Measurements from ENCODE around the gene FRY.

FRY gene

DNA sequence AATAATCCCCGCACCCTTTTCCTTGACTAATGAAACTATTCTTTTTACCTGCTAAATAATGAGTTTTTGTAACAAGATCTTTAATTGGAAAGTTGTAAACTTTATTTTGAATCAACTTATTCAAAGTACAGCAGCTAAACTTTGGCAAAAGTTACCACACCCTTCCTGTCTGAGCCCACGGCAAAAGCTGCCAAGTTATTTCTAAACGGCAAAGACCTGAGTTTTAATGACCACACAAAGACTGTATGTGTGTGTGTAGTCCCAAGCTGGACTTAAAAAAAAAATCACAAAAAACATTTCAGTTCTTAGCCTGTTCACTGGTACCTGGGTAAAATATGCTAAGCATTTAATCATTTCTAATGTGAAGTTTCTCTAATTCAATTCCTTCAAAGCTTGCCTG is 222.8 kb downstream of the FRY start:
- no peak for DNase-seq (ENCODE audit: low read depth in 1 of 2, low spot score in 1 of 2)

DNA sequence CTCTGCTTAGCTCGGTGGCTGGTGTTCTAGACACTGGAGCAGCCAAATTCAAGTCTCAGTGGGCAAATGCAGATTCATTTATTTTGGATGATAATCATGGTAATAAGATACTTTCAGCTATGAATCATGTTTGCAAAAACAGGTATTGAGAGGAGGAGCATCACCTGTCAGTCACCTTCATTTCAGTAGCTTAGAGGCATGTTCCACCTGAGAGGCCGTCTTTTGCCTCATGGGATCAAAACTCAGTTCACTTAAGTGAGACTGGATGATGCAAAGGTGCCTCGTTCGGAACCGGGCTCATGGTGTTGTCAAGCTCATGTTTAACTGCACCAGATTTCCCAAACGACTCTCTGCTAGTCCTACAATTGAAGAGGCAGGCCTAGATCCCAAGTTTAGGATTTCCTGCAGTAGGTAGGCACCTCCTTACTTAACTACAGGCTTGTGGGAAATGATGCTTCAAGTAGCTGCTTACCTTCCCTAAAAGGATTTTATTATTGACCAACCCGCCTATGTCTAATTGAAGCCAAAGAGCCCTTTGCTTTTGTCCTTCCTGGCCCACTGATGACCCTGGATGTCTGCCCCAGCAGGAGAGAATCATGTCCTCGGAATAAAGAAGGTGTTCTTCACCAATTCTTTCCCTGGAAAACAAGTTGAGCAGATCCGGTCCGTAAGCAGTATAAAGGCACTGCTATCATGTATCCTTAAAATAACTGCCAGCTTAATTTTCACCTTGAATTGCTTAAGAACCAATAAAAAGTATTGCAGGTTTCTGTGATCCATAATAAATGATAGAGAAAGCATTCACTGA is 223.5 kb downstream of the FRY start:
- no peak for DNase-seq (ENCODE audit: low read depth in 1 of 2, low spot score in 1 of 2)

DNA sequence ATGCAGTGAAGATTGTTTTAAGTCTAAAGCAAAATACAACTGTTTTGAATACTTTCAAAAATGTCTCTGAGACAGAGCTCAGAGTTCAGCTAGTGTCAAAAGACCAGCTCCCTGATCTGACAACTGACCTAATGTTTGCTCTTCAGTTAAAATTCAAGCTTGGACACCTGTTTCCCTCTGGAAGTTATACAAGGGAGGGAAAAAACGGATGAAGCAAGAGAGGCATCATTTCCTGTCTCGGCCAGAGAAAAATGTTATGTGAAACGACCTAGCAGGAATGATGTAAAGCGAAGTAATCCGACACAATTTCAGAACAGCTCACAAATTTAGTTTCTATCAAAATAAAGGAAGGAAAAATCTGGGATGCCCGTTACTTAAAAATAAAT is 224.1 kb downstream of the FRY start:
- no peak for DNase-seq (ENCODE audit: low read depth in 1 of 2, low spot score in 1 of 2)

DNA sequence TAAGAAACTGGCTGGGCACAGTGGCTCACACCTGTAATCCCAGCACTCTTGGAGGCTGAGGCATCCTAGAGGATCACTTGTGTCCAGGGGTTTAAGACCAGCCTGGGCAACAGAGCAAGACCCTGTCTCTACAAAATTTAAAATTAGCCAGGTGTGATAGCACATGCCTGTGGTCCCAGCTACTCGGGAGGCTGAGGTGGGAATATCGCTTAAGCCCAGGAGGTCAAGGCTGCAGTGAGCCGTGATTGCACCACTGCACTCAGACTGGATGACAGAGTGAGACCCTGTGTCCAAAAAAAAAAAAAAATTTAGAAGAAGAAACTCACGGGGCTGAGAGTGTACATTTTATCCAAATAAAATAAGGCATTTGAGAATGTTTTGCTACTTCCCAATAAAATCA is 224.7 kb downstream of the FRY start:
- no peak for DNase-seq (ENCODE audit: low read depth in 1 of 2, low spot score in 1 of 2)

- DNase-seq (ENCODE audit: low read depth in 1 of 2, low spot score in 1 of 2) = no peak
These were observed 226.1 kb downstream of the FRY start for GRCh38 chr13:32257649-32258048.

- DNase-seq (ENCODE audit: low read depth in 1 of 2, low spot score in 1 of 2) = no peak
These were observed 227.5 kb downstream of the FRY start for GRCh38 chr13:32259116-32259515.

DNA sequence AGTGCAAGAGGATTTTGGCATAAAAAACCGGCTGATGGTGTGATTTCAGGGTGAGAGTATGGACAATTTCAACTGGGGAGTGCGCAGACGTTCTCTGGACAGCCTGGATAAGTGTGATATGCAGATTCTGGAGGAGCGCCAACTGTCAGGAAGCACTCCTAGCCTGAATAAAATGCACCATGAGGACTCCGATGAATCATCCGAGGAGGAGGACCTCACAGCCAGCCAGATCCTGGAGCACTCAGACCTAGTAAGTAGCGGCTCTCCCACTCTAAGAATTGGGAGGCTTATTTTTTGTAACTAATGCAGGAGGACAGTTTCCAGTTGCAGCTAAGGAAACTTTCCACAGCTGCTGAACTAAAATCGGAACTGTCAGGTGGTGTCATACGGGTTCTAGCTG is 230.0 kb downstream of the FRY start:
- no peak for DNase-seq (ENCODE audit: low read depth in 1 of 2, low spot score in 1 of 2)

- DNase-seq (ENCODE audit: low read depth in 1 of 2, low spot score in 1 of 2) = no peak
These were observed 230.6 kb downstream of the FRY start for GRCh38 chr13:32262165-32262564.

DNA sequence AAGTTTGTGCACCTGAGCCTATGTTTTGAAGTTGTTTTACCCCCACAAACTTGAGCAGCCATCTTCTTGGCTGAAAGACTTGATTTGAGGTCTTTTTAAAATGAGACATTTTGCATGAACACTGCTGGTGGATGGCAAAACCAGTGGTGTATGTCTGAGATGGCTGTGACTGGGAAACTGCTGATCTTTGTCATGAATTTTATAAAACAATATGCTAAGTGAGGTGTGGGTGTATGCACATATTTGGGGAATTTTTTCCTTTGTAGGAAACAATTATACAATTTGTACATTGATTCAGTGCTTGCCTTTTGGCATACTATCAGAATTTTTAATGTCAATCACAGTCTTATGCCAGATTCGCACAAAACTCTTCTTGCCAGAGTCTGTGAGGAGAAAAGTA is 231.0 kb downstream of the FRY start:
- no peak for DNase-seq (ENCODE audit: low read depth in 1 of 2, low spot score in 1 of 2)

DNA sequence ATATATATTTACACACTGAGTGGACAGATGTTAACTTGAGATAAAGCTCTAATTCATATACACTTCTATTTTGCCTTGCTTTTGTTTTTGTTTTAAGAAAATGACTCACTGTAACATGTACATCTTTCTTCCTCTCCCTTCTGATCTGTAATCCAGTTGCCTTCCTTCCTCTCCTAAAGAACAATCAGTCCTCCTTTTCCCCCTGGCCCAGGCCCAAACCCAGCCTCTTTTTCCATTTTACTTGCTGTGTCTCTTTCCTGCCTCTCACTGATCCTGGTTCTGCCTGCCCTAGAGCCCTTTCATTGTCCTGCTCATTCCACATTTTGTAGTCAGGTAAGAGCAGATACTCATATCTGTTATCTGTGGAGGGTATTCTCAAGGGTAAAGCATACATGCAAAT is 232.8 kb downstream of the FRY start:
- no peak for DNase-seq (ENCODE audit: low read depth in 1 of 2, low spot score in 1 of 2)

- DNase-seq (ENCODE audit: low read depth in 1 of 2, low spot score in 1 of 2) = no peak
These were observed 234.2 kb downstream of the FRY start for GRCh38 chr13:32265726-32266125.

DNA sequence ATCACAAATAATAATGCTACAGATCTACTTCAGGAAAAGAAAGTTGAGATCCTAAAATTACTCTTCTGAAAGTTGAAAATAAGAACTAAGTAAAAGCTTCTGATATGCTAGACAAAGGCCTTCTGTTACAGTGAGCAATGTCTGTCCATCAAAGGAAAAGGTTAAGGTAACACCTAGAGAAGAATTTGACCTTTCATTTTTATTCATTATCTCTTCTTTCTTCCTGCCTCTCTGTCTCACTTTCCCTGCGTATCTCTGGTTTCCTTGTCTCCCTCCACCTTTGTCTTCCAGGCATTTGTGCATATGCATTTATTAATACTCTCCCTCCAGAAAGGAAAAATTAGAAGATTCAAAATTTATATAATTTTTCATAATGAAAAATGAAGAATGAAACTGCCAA is 234.6 kb downstream of the FRY start:
- no peak for DNase-seq (ENCODE audit: low read depth in 1 of 2, low spot score in 1 of 2)

- peak; percentile 14 to 27 for DNase-seq (ENCODE audit: low read depth in 1 of 2, low spot score in 1 of 2)
These were observed 236.4 kb downstream of the FRY start for GRCh38 chr13:32267836-32268439.

GRCh38 chr13:32272021-32272683 is 240.6 kb downstream of the FRY start:
- no peak for DNase-seq (ENCODE audit: low read depth in 1 of 2, low spot score in 1 of 2)

- no peak for DNase-seq (ENCODE audit: low read depth in 1 of 2, low spot score in 1 of 2)
These were observed 246.3 kb downstream of the FRY start for GRCh38 chr13:32277839-32278238.

- no peak for DNase-seq (ENCODE audit: low read depth in 1 of 2, low spot score in 1 of 2)
These were observed 246.9 kb downstream of the FRY start for GRCh38 chr13:32278426-32278825.

DNA sequence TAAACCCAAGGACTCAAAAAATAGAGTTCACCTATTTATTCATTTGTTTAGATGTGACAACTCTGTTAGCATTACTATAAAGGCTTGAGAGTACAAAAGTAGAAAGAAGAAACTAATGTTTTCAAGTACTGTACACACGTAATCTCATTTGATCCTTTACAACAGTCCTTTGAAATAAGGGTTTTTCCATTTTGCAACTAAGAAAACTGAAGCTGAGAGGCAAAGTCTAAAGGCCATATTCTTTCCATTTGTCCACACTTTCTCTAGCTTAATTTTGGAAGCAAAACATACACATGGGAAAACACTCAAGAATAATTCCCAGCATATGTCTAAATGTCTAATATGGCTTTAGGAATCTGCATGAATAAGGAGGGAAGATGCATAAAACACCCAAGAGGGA is 249.5 kb downstream of the FRY start:
- DNase-seq (ENCODE audit: low read depth in 1 of 2, low spot score in 1 of 2) = no peak

- DNase-seq (ENCODE audit: low read depth in 1 of 2, low spot score in 1 of 2) = no peak
These were observed 250.6 kb downstream of the FRY start for GRCh38 chr13:32282096-32282711.

GRCh38 chr13:32284927-32285632 is 253.5 kb downstream of the FRY start:
- no peak for DNase-seq (ENCODE audit: low read depth in 1 of 2, low spot score in 1 of 2)

- DNase-seq (ENCODE audit: low read depth in 1 of 2, low spot score in 1 of 2) = no peak
These were observed 254.0 kb downstream of the FRY start for GRCh38 chr13:32285633-32285965.

DNA sequence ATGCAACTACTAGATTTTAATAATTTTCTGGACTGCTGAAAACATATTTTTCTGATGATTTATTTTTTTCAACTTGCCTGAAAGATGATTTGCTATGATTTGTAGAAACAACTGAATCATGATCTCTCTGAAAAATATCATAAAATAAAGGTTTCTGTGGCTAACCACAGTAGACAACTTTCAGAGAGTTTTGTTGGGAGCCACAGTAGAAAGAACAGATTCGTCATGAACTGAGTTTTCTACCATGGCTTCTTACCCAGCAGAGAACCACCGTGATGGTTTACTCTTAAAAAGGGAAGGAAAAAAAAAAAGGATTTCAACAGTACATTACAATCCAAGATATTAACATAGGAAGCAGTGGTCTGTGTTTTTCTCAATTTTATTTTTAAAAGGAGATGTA is 265.6 kb downstream of the FRY start:
- no peak for DNase-seq (ENCODE audit: low read depth in 1 of 2, low spot score in 1 of 2)

GRCh38 chr13:32298695-32299094 is 267.1 kb downstream of the FRY start:
- DNase-seq (ENCODE audit: low read depth in 1 of 2, low spot score in 1 of 2) = no peak
